HG03060 (cell line): Measurements from ENCODE around the gene ADSS2.
"Not testable (repeated sequence)": the region's sequence is repeated elsewhere in the genome, so short reads cannot be mapped to it uniquely, and the experiment has no call there.

Experiments
- ATAC-seq: cut with Tn5 transposase; IDR thresholded peaks from one replicate; pipeline ENCODE4 v1.9.1; 2021; ENCODE audit warnings: low read depth, moderate number of reproducible peaks; ENCODE audit not compliant: unreplicated experiment

Gene ADSS2

GRCh38 chr1:244403431-244403830, 48.3 kb downstream of the ADSS2 start:
- no peak for ATAC-seq

- no peak for ATAC-seq
These were observed 50.7 kb downstream of the ADSS2 start for GRCh38 chr1:244400974-244401373.

GRCh38 chr1:244397131-244397530, 54.6 kb downstream of the ADSS2 start:
- no peak for ATAC-seq

- no peak for ATAC-seq
These were observed 55.7 kb downstream of the ADSS2 start for GRCh38 chr1:244395965-244396364.

- ATAC-seq, result no peak
These were observed 56.6 kb downstream of the ADSS2 start for GRCh38 chr1:244394826-244395765.

- ATAC-seq, result no peak
These were observed 57.4 kb downstream of the ADSS2 start for GRCh38 chr1:244394346-244394745.

GRCh38 chr1:244393604-244394176, 58.0 kb downstream of the ADSS2 start:
- no peak for ATAC-seq

- no peak for ATAC-seq
These were observed 59.9 kb downstream of the ADSS2 start for GRCh38 chr1:244391761-244392160.

GRCh38 chr1:244388961-244389360, 62.7 kb downstream of the ADSS2 start:
- no peak for ATAC-seq

- ATAC-seq, result no peak
These were observed 64.3 kb downstream of the ADSS2 start for GRCh38 chr1:244387415-244387814.

- ATAC-seq, result no peak
These were observed 65.1 kb downstream of the ADSS2 start for GRCh38 chr1:244386595-244386994.

- no peak for ATAC-seq
These were observed 67.6 kb downstream of the ADSS2 start for GRCh38 chr1:244384066-244384465.

GRCh38 chr1:244383278-244383884, 68.3 kb downstream of the ADSS2 start:
- no peak for ATAC-seq

GRCh38 chr1:244381878-244382565, 69.7 kb downstream of the ADSS2 start:
- no peak for ATAC-seq

- no peak for ATAC-seq
These were observed 75.6 kb downstream of the ADSS2 start for GRCh38 chr1:244376126-244376525.

GRCh38 chr1:244375051-244375450, 76.7 kb downstream of the ADSS2 start:
- ATAC-seq, result no peak

GRCh38 chr1:244374484-244374883, 77.2 kb downstream of the ADSS2 start:
- not testable (repeated sequence) for ATAC-seq

- no peak for ATAC-seq
These were observed 80.2 kb downstream of the ADSS2 start for GRCh38 chr1:244371242-244372141.

GRCh38 chr1:244370060-244370637, 81.6 kb downstream of the ADSS2 start:
- ATAC-seq, result no peak
